Lung (tissue), 12 donors: Measurements from ENCODE around the gene CLASP2. TPM values are rescaled to one million over a fixed set of nuclear protein-coding genes. Genes with fewer than 3 reads are reported as not detected.

Experiments used
- ATAC-seq: fragments of 200-7000 bp; cut with Tn5 transposase; one replicate; pipeline ENCODE4 v1.9.1; 2020; ENCODE audit warnings: moderate number of reproducible peaks; ENCODE audit not compliant: insufficient read depth, low FRiP score
- DNase-seq, 3 donors: peaks; one replicate each; pipeline ENCODE4 v3.0.0-alpha.2; 2013 to 2017
- H3K27ac ChIP-seq, 2 donors: one replicate each; pipeline ENCODE4 v1.5.1; 2013; ENCODE audit warnings: mild to moderate bottlenecking in 2 of 2, moderate library complexity in 2 of 2, control low read depth in 1 of 2, inconsistent platforms in 1 of 2, low read depth in 1 of 2, low read length in 1 of 2
- H3K27me3 ChIP-seq, 3 donors: one replicate each; pipeline ENCODE4 v1.5.1; 2013; ENCODE audit warnings: low read length in 2 of 3; ENCODE audit not compliant: control insufficient read depth in 3 of 3, insufficient read depth in 3 of 3
- H3K36me3 ChIP-seq, 4 donors: one replicate each; pipeline ENCODE4 v1.5.1; 2013; ENCODE audit warnings: low read length in 4 of 4, mild to moderate bottlenecking in 1 of 4, moderate library complexity in 1 of 4; ENCODE audit not compliant: control insufficient read depth in 4 of 4, insufficient read depth in 4 of 4
- H3K4me1 ChIP-seq, 5 donors: one replicate each; pipeline ENCODE4 v1.5.1; 2013; ENCODE audit warnings: low read length in 5 of 5, mild to moderate bottlenecking in 2 of 5, moderate library complexity in 1 of 5; ENCODE audit not compliant: control insufficient read depth in 5 of 5, insufficient read depth in 5 of 5
- H3K4me3 ChIP-seq: one replicate; pipeline ENCODE4 v1.5.1; 2013; ENCODE audit warnings: mild to moderate bottlenecking, control low read depth, moderate library complexity
- H3K9ac ChIP-seq, 2 donors: one replicate each; pipeline ENCODE4 v1.5.1; 2013; ENCODE audit warnings: low read length in 2 of 2, control low read depth in 1 of 2; ENCODE audit not compliant: insufficient read depth in 1 of 2
- H3K9me3 ChIP-seq, 4 donors: one replicate each; pipeline ENCODE4 v1.5.1; 2013; ENCODE audit warnings: low read length in 3 of 4, mild to moderate bottlenecking in 1 of 4, moderate library complexity in 1 of 4; ENCODE audit not compliant: control insufficient read depth in 4 of 4, insufficient read depth in 3 of 4
- CTCF ChIP-seq: IDR thresholded peaks from 2 replicates; pipeline ENCODE4 v1.5.1; 2012; ENCODE audit warnings: mild to moderate bottlenecking; ENCODE audit errors: control extremely low read depth, extremely low read depth
- WGBS, 2 donors: extraction: QIAGEN DNeasy Blood & Tissue Kit; methylation state at CpG; one replicate each; pipeline ENCODE4 v1.1.7; 2013; 5-methylcytosine and 5-hydroxymethylcytosine counted together
- polyA plus RNA-seq, 2 donors: library from polyadenylated mRNA; stranded (reverse); fragments of 200-250 nt; gene quantifications; one replicate each; pipeline ENCODE4 v1.2.1, GENCODE V29; 2013
- total RNA-seq, 2 donors: library from RNA; depleted of rRNA in 1 of 2; stranded (reverse); fragments of >200 nt in 1 of 2; gene quantifications; one replicate each; pipeline ENCODE4 v1.2.1, GENCODE V29; 2014 to 2021
- donor health status: control.
- donor health status: control.
- donor health status: Bipolar disorder and iron deficiency.
- donor health status: healthy.
- donor health status: DM: yes; HTN: yes; CAD: no.

The CLASP2 gene
- total and polyA plus RNA-seq, 4 donors, result 10.4 to 165 (median 35.6) TPM

DNA sequence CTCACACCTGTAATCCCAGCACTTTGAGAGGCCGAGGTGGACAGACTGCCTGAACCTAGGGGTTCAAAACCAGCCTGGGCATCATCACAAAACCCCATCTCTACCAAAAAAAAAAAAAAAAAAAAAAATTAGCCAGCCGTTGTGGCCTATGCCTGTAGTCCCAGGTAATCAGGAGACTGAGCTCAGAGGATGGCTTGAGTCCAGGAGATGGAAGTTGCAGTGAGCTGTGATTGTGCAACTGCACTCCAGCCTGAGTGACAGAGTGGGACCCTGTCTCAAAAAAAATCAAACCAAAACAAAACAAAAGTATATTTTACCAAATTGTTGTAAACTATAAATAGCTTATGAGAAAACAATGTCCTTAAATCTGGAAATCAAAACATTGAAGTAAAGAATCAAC is 243.2 kb downstream of the CLASP2 start:
- Histone ChIP-seq H3K27me3 (no peaks in the 10 kb centered on the region), H3K36me3 (no peaks in the 10 kb centered on the region), H3K4me3 (no peak overlapping the region), H3K9me3 (no peaks in the 10 kb centered on the region), H3K27ac (no peak overlapping the region), H3K4me1 (no peaks in the 10 kb centered on the region), H3K9ac (no peak overlapping the region)
- WGBS, 2 donors, result 81 to 88% methylated on average over 2 of the region's 2 CpGs
- DNase-seq, result no peak
- no peak for TF ChIP-seq CTCF
- ATAC-seq, result no peak

DNA sequence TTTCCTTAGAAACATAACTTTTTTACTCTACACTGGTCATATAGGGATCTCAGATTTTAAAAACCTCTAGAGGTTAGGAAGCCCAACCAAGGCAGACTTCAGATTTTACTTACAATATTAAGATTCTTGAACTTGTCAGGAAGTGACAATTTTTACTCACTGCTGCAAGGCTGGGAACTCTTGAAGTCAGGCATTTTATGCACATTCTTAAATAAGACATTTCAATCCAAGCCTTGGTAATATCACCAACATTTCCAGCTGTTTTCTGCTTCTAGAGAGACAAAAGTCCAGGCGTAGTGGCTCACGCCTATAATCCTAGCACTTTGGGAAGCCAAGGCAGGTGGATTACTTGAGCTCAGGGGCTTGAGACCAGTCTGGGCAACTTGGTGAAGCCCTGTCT is 244.2 kb downstream of the CLASP2 start:
- no peak overlapping the region for H3K4me3 ChIP-seq
- no peak overlapping the region for H3K27ac ChIP-seq
- no peaks in the 10 kb centered on the region for H3K4me1 ChIP-seq
- WGBS, 2 donors, result 96 to 98% methylated on average over 2 of the region's 2 CpGs
- no peak for DNase-seq
- H3K9me3 ChIP-seq, result no peaks in the 10 kb centered on the region
- no peaks in the 10 kb centered on the region for H3K36me3 ChIP-seq
- H3K27me3 ChIP-seq, result no peaks in the 10 kb centered on the region
- no peak overlapping the region for H3K9ac ChIP-seq
- TF ChIP-seq CTCF, result no peak
- no peak for ATAC-seq

GRCh38 chr3:33467786-33468185 is 250.3 kb downstream of the CLASP2 start:
- 91 to 95% methylated on average over 3 of the region's 3 CpGs for WGBS, 2 donors
- ATAC-seq, result no peak

More at GRCh38 chr3:33467786-33468185, 250.3 kb downstream of the CLASP2 start:
- Histone ChIP-seq H3K4me3 (no peak overlapping the region), H3K4me1 (no peaks in the 10 kb centered on the region), H3K9ac (no peak overlapping the region), H3K9me3 (peaks cover 0 to 2% (median 0%) of the 10 kb centered on the region in 4 donors), H3K27me3 (no peaks in the 10 kb centered on the region), H3K27ac (no peak overlapping the region), H3K36me3 (no peaks in the 10 kb centered on the region)
- DNase-seq, result no peak
- no peak for TF ChIP-seq CTCF
